IPS-NIHi11 (cell line): Measurements from ENCODE around the gene NHSL2.

Experiments
- DNase-seq: peaks from one replicate; pipeline ENCODE4 v3.0.0; 2012; ENCODE audit warnings: mixed read lengths, low spot score

NHSL2 gene

GRCh38 chrX:72181178-72182125 lies 270.8 kb downstream of the NHSL2 start, which contains the start of gene PIN4:
TSS of gene PIN4 (plus strand) at chrX:72181757. CDS start at chrX:72181786, 29 bp downstream.
- peak; percentile 85 for DNase-seq

- DNase-seq: no peak
Observed at GRCh38 chrX:72182924-72183323, 272.3 kb downstream of the NHSL2 start.

DNA sequence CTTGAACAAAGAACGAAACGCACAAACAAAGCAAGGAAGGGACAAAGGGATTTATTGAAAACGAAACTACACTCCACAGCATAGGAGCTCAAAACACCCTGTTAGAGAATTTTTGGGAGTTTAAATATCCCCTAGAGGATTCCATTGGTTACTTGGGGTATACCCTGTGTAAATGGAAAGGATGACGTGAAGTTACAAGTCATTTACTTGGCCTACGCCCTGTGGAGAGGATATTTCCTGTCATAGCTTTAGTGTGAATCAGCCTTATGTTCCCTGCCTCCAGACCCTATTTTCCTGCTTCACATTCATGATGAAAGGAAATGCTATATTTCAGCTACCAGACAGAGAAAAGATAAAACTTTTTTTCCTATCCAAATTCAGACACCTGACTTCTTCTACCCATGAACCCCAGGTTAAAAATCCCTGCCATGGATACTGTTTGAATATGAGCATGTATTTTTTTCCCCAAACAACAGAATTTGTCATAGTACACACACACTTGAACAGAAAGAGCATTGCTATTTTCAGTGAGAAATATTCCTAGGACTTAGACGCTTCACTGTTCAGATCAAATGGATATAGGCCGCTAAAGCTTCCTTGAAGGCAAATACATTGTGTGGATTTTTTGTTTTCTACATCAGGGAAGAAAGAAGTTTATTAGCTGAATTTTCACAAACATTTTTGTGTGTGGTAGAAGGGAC lies 291.3 kb downstream of the NHSL2 start:
- no peak for DNase-seq
